ENCODE results near the gene AXDND1.
"Not testable (repeated sequence)": the region's sequence is repeated elsewhere in the genome, so short reads cannot be mapped to it uniquely, and the experiment has no call there.

Gene AXDND1

DNA sequence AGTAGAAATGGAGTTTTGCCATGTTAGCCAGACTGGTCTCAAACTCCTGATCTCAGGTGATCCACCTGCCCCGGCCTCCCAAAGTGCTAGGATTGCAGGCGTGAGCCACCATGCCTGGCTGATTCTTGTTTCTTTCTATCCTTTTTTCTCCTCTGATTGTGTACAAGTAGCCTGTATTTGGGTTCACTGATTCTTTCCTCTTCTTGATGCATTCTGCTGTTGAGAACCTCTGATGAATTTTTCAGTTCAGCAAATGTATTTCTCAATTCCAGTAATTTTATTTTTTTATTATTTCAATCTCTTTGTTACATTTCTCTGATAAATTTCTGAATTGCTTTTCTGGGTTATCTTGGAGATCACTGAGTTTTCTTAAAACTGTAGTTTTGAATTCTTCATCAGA is 58.8 kb downstream of the AXDND1 start:
- DNase-seq, result no peak
- intact Hi-C loops (cut with DNase I; ENCODE audit: low total_unique reads), result no loop called here
- Histone ChIP-seq H3K36me3 (no peaks in the 10 kb centered on the region), H3K4me1 (no peaks in the 10 kb centered on the region), H3K9me3 (peaks cover 5 to 19% (median 15%) of the 10 kb centered on the region in 3 donors), H3K4me3 (no peak overlapping the region), H3K27ac (no peak overlapping the region), H3K27me3 (no peaks in the 10 kb centered on the region)
- TF ChIP-seq CTCF (IDR thresholded peaks at IDR 0.05), result no peak

DNA sequence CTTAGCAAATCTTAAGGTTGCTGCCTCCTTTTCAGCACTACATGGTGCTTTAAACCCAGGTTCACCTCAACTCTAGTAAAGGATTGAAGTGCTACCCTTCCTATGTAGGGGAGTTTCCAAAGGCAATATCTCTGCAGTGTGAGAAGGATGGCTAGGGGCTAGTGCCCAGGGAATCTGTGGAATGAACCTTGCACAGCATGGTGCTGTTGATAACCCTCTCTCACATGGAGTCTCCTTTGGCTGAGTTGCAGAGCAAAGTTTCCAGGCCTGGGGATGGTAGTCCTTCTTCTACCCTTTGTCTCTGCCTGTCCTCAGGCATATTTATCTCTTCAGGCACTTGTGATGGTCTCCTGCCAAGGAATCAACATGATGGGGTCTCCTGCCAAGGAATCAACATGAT is 59.4 kb downstream of the AXDND1 start:
- H3K27ac ChIP-seq, result no peak overlapping the region
- H3K9me3 ChIP-seq, result peaks cover 5 to 19% (median 15%) of the 10 kb centered on the region in 3 donors
- intact Hi-C loops (cut with DNase I; ENCODE audit: low total_unique reads), result no loop called here
- no peaks in the 10 kb centered on the region for H3K36me3 ChIP-seq
- H3K4me3 ChIP-seq, result no peak overlapping the region
- no peaks in the 10 kb centered on the region for H3K4me1 ChIP-seq
- no peak for TF ChIP-seq CTCF (IDR thresholded peaks at IDR 0.05)
- DNase-seq, result no peak
- H3K27me3 ChIP-seq, result no peaks in the 10 kb centered on the region

GRCh38 chr1:179437171-179437570 is 71.4 kb downstream of the AXDND1 start:
- Histone ChIP-seq H3K4me3 (no peak overlapping the region), H3K27ac (no peak overlapping the region), H3K36me3 (no peaks in the 10 kb centered on the region), H3K27me3 (no peaks in the 10 kb centered on the region), H3K4me1 (no peaks in the 10 kb centered on the region), H3K9me3 (no peaks in the 10 kb centered on the region)
- intact Hi-C loops (cut with DNase I; ENCODE audit: low total_unique reads), result no loop called here
- no peak for DNase-seq
- TF ChIP-seq CTCF (IDR thresholded peaks at IDR 0.05), result no peak

GRCh38 chr1:179439646-179440045 is 73.9 kb downstream of the AXDND1 start:
- H3K4me3 ChIP-seq; intact Hi-C loops (cut with DNase I; ENCODE audit: low total_unique reads); H3K9me3 ChIP-seq; DNase-seq; H3K36me3 ChIP-seq; H3K27me3 ChIP-seq; H3K27ac ChIP-seq; H3K4me1 ChIP-seq: not testable (repeated sequence)

- intact Hi-C loops (cut with DNase I; ENCODE audit: low total_unique reads); DNase-seq; H3K9me3 ChIP-seq; H3K4me3 ChIP-seq; H3K27me3 ChIP-seq; H3K36me3 ChIP-seq; H3K4me1 ChIP-seq; H3K27ac ChIP-seq: not testable (repeated sequence)
Measured at GRCh38 chr1:179440301-179440700, 74.5 kb downstream of the AXDND1 start.

GRCh38 chr1:179440971-179441370 is 75.2 kb downstream of the AXDND1 start:
- H3K27me3 ChIP-seq, result no peaks in the 10 kb centered on the region
- no peaks in the 10 kb centered on the region for H3K4me1 ChIP-seq
- intact Hi-C loops (cut with DNase I; ENCODE audit: low total_unique reads), result no loop called here
- no peak overlapping the region for H3K4me3 ChIP-seq
- H3K9me3 ChIP-seq, result no peaks in the 10 kb centered on the region
- no peak for DNase-seq
- TF ChIP-seq CTCF (IDR thresholded peaks at IDR 0.05), result no peak
- no peak overlapping the region for H3K27ac ChIP-seq
- no peaks in the 10 kb centered on the region for H3K36me3 ChIP-seq

DNA sequence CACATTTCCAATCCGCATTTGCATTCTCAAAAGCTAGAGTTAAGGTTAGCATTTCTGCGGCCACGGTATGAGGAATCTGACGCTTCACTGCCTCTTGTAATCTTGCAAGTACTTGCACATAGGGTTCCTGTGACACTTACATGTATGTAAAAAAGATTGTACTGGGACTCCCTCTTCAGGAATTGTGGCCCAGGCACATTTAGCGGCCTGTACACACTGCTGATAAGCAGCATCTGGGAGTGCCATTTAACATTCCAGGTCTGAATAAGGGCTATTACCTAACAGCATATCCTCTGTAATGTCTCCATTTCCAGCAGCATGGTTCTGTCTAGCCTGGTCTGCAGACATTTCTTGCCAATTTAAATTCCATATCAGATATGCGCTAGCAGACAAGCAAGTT is 75.7 kb downstream of the AXDND1 start:
- no peaks in the 10 kb centered on the region for H3K36me3 ChIP-seq
- no peak for DNase-seq
- H3K27me3 ChIP-seq, result no peaks in the 10 kb centered on the region
- H3K4me1 ChIP-seq, result no peaks in the 10 kb centered on the region
- no peak overlapping the region for H3K4me3 ChIP-seq
- TF ChIP-seq CTCF (IDR thresholded peaks at IDR 0.05), result no peak
- no peak overlapping the region for H3K27ac ChIP-seq
- intact Hi-C loops (cut with DNase I; ENCODE audit: low total_unique reads), result no loop called here
- H3K9me3 ChIP-seq, result no peaks in the 10 kb centered on the region

- H3K4me1 ChIP-seq; H3K36me3 ChIP-seq; H3K27ac ChIP-seq; DNase-seq; H3K27me3 ChIP-seq; H3K9me3 ChIP-seq; intact Hi-C loops (cut with DNase I; ENCODE audit: low total_unique reads); H3K4me3 ChIP-seq: not testable (repeated sequence)
Measured at GRCh38 chr1:179442846-179443245, 77.1 kb downstream of the AXDND1 start.

Measured in tibial artery (tissue), 4 donors.